Endothelial cell of umbilical vein (primary cell): ENCODE measurements around the gene HSCB. TPM values are rescaled to one million over a fixed set of nuclear protein-coding genes. Genes with fewer than 3 reads are reported as not detected.

Experiments
- BruUV-seq: library from RNA; stranded (reverse); fragments of 400-500 nt; replicated peaks from 2 replicates; lab custom pipeline; 2021; lab: Mats Ljungman, UMichigan
- CTCF ChIA-PET: fragments of 300-600, 350-600 bp; sonication (Branson Sonifier 250); formaldehyde crosslinking; loops from one replicate; lab custom pipeline; 2021; ENCODE audit warnings: antibody characterized with exemption, inconsistent platforms; lab: Charles Lee
- POLR2A ChIA-PET: fragments of 300-600, 350-600 bp; sonication (Branson Sonifier 250); formaldehyde crosslinking; loops from one replicate; lab custom pipeline; 2021; ENCODE audit warnings: antibody characterized with exemption, inconsistent platforms; lab: Charles Lee
- DNase-seq: peaks from one replicate; pipeline ENCODE4 v3.0.0-alpha.2; 2011; ENCODE audit warnings: low read depth, low spot score
- FAIRE-seq: peaks from 2 replicates; lab custom pipeline; 2011; peaks lifted over from hg19 to GRCh38; lab: Jason Lieb, UNC
- H2AFZ ChIP-seq: 2 replicates; pipeline ENCODE4 v1.6.0; 2012; ENCODE audit warnings: low read depth, low read length, control low read depth, inconsistent platforms
- H3K27ac ChIP-seq: 2 replicates; pipeline ENCODE4 v1.5.1; 2011; ENCODE audit warnings: low read depth, mild to moderate bottlenecking, control low read depth, low read length, moderate library complexity; ENCODE audit not compliant: insufficient read depth
- H3K27me3 ChIP-seq, 2 experiments: 2 replicates each; pipeline versions ENCODE4 v1.6.0 to v1.6.1; 2011; ENCODE audit warnings: low read length in 2 of 2, mixed read lengths in 1 of 2; ENCODE audit not compliant: control insufficient read depth in 2 of 2, insufficient read depth in 2 of 2
- H3K36me3 ChIP-seq, 2 experiments: 2 replicates in 1 of 2; 3 replicates in 1 of 2; pipeline ENCODE4 v1.5.1; 2011; ENCODE audit warnings: low read length in 2 of 2, mild to moderate bottlenecking in 1 of 2, moderate library complexity in 1 of 2; ENCODE audit not compliant: control insufficient read depth in 2 of 2, insufficient read depth in 2 of 2; ENCODE audit errors: extremely low read depth in 1 of 2
- H3K4me1 ChIP-seq: 3 replicates; pipeline ENCODE4 v1.5.1; 2011; ENCODE audit warnings: mild to moderate bottlenecking, low read length; ENCODE audit not compliant: control insufficient read depth, insufficient read depth; ENCODE audit errors: extremely low read depth
- H3K4me2 ChIP-seq: 2 replicates; pipeline ENCODE4 v1.6.1; 2011; ENCODE audit warnings: low read length, control low read depth, mixed read lengths; ENCODE audit not compliant: insufficient read depth
- H3K4me3 ChIP-seq, 3 experiments: fragments of 200-600 bp in 1 of 3; sonication (generic), shearing (Covaris generic) in 1 of 3; replicated peaks in 1 of 3; 2 replicates each; pipeline ENCODE4 v1.5.1; 2011 to 2016; ENCODE audit warnings: control low read depth in 3 of 3, low read length in 3 of 3, mild to moderate bottlenecking in 2 of 3, inconsistent platforms in 1 of 3, low read depth in 1 of 3, moderate library complexity in 1 of 3; ENCODE audit not compliant: insufficient read depth in 1 of 3
- H3K79me2 ChIP-seq: 2 replicates; pipeline ENCODE4 v1.6.0; 2012; ENCODE audit warnings: low read length, inconsistent platforms; ENCODE audit not compliant: control insufficient read depth, insufficient read depth
- H3K9ac ChIP-seq: replicated peaks from 2 replicates; pipeline ENCODE3; 2011; ENCODE audit warnings: low read length, control low read depth; ENCODE audit not compliant: insufficient read depth; ENCODE audit errors: extremely low read depth
- H3K9me1 ChIP-seq: replicated peaks from 3 replicates; pipeline ENCODE4 v1.6.0; 2011; ENCODE audit warnings: mild to moderate bottlenecking, low read length; ENCODE audit not compliant: control insufficient read depth, insufficient read depth; ENCODE audit errors: extremely low read depth
- H3K9me3 ChIP-seq: replicated peaks from 2 replicates; pipeline ENCODE4 v1.5.1; 2012; ENCODE audit warnings: low read length, inconsistent platforms; ENCODE audit not compliant: control insufficient read depth, insufficient read depth
- H4K20me1 ChIP-seq: replicated peaks from 2 replicates; pipeline ENCODE3; 2011; ENCODE audit warnings: mild to moderate bottlenecking, low read length; ENCODE audit not compliant: control insufficient read depth, insufficient read depth; ENCODE audit errors: extremely low read depth
- FOS ChIP-seq: IDR thresholded peaks from 2 replicates; pipeline ENCODE4 v1.6.1; 2011; ENCODE audit warnings: mild to moderate bottlenecking, low read length, moderate library complexity, borderline replicate concordance; ENCODE audit not compliant: insufficient read depth
- GATA2 ChIP-seq: IDR thresholded peaks from 2 replicates; pipeline ENCODE4 v1.7.0; 2011; ENCODE audit warnings: low read depth, mild to moderate bottlenecking, moderate library complexity, mixed read lengths, low read length; ENCODE audit not compliant: insufficient read length, insufficient read depth
- MYC ChIP-seq: IDR thresholded peaks from one replicate; pipeline ENCODE4 v1.6.1; 2011; ENCODE audit warnings: mild to moderate bottlenecking, low read depth, low read length
- POLR2A ChIP-seq: IDR thresholded peaks from 2 replicates; pipeline ENCODE4 v1.6.1; 2012; ENCODE audit warnings: low read depth, mild to moderate bottlenecking, control low read depth, low read length
- POLR2AphosphoS5 ChIP-seq: IDR thresholded peaks from 2 replicates; pipeline ENCODE4 v1.6.1; 2012; ENCODE audit warnings: low read depth, mild to moderate bottlenecking, control low read depth, low read length, moderate library complexity; ENCODE audit not compliant: insufficient read depth
- dilution Hi-C: fragments of 300-500 bp; cut with MboI; formaldehyde crosslinking; loops from one replicate; pipeline ENCODE4 v1.15.0; 2019; ENCODE audit warnings: low sequenced_read_pairs; ENCODE audit not compliant: extremely low pct_ligation_motif_present
- intact Hi-C: fragments of 100-400 bp; cut with micrococcal nuclease; formaldehyde crosslinking; loops from one replicate; pipeline ENCODE4 v1.10.0; 2022
- polyA plus RNA-seq, 4 experiments: library from polyadenylated mRNA; depleted of rRNA in 3 of 4; stranded (reverse) in 3 of 4; unstranded in 1 of 4; fragments of >200 nt; gene quantifications; 2 replicates each; pipeline versions ENCODE4 v1.2.1 to v1.2.3, GENCODE V29; 2011 to 2012; ENCODE audit warnings: missing spikeins in 1 of 4
- total RNA-seq: library from RNA; stranded (reverse); gene quantifications from 2 replicates; pipeline ENCODE4 v1.2.3, GENCODE V29; 2021
- TF ChIP-seq, protein P1 (sequence below): IDR thresholded peaks from 2 replicates; pipeline ENCODE4 v1.6.1; 2011; ENCODE audit not compliant: insufficient read depth, insufficient read length

The HSCB gene
- total and polyA plus RNA-seq, 2 donors (not counting 3 experiments of a cell fraction or from before 2014, with no cell fraction given), result 18.4 to 20.3 TPM

- TF ChIP-seq GATA2 (no peak), MYC (no peak), FOS (peak; percentile 4), POLR2AphosphoS5 (peak; percentile 97), POLR2A (peak; percentile 94)
- TF ChIP-seq, protein P1, sequence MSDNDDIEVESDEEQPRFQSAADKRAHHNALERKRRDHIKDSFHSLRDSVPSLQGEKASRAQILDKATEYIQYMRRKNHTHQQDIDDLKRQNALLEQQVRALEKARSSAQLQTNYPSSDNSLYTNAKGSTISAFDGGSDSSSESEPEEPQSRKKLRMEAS, result peak; percentile 11
- peaks cover 61% of the 10 kb centered on the region for H3K79me2 ChIP-seq
Observed at GRCh38 chr22:28800308-28801041, 58.6 kb downstream of the HSCB start, which contains the start of gene XBP1. Gene XBP1, minus strand, starts transcription at chr22:28800569.

More at GRCh38 chr22:28800308-28801041, 58.6 kb downstream of the HSCB start, which contains the start of gene XBP1:
- Histone ChIP-seq H3K4me1 (peaks cover 26% of the 10 kb centered on the region), H3K9ac (peak within 1 kb of the TSS; percentile 100), H3K36me3 (peaks cover 13 to 17% of the 10 kb centered on the region in 2 experiments), H3K9me3 (no peaks in the 10 kb centered on the region), H3K27ac (peak within 1 kb of the TSS; percentile 100), H4K20me1 (peaks cover 3% of the 10 kb centered on the region), H3K4me3 (peak within 1 kb of the TSS; percentile 84 to 100 (median 100)), H3K9me1 (no peaks in the 10 kb centered on the region), H3K27me3 (no peaks in the 10 kb centered on the region), H3K4me2 (peak within 1 kb of the TSS; percentile 90), H2AFZ (peak within 1 kb of the TSS; percentile 32)
- dilution Hi-C loops (no loop called here), intact Hi-C loops (loop anchor here (1.0 to 2.0 kb wide), 5 partner anchors 10 to 230 kb away; partner anchors contain the start of gene HSCB)
- POLR2A ChIA-PET, result interaction anchor here (0.6 to 1.8 kb wide), 7 partner anchors 9 to 804 kb away, joined by 3 to 6 read pairs (median 4); partner anchors contain the start of genes CCDC117 and TTC28
- peak; percentile 95 for DNase-seq
- peak; percentile 82 for FAIRE-seq
- TSS peak; percentile 79 for BruUV-seq
- CTCF ChIA-PET, result interaction anchor here (1.1 to 4.7 kb wide), 5 partner anchors 11 to 240 kb away, joined by 3 to 18 read pairs (median 11); partner anchors contain the start of gene CCDC117
